ENCODE data around the gene TNIP3. TPM values are rescaled to one million over a fixed set of nuclear protein-coding genes. Genes with fewer than 3 reads are reported as not detected.
"Not testable (repeated sequence)": the region's sequence is repeated elsewhere in the genome, so short reads cannot be mapped to it uniquely, and the experiment has no call there.

Gene TNIP3
- total RNA-seq, 1 experiment from 2014 or later = 4.2 TPM

DNA sequence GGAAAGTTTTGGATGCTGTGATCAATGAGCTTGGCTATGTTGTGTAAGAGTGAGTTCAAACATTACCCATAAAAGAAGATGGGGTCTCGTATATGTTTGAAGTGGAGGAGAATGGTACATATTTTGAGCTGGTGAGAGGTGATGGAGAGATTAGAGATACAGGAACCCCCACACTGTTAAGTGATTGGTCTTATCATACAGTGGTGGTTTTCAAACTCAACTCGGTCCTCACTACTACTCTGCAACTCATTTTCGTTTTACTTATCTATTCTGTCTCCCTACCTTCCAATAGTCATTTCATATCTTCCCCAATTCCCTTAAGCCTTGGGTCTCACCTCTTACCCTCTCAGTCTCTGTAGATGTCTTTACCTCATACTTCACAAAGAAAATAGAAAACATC is 16.4 kb upstream of the TNIP3 start:
- DNase-seq (ENCODE audit: extremely low read depth, low read depth) = no peak

DNA sequence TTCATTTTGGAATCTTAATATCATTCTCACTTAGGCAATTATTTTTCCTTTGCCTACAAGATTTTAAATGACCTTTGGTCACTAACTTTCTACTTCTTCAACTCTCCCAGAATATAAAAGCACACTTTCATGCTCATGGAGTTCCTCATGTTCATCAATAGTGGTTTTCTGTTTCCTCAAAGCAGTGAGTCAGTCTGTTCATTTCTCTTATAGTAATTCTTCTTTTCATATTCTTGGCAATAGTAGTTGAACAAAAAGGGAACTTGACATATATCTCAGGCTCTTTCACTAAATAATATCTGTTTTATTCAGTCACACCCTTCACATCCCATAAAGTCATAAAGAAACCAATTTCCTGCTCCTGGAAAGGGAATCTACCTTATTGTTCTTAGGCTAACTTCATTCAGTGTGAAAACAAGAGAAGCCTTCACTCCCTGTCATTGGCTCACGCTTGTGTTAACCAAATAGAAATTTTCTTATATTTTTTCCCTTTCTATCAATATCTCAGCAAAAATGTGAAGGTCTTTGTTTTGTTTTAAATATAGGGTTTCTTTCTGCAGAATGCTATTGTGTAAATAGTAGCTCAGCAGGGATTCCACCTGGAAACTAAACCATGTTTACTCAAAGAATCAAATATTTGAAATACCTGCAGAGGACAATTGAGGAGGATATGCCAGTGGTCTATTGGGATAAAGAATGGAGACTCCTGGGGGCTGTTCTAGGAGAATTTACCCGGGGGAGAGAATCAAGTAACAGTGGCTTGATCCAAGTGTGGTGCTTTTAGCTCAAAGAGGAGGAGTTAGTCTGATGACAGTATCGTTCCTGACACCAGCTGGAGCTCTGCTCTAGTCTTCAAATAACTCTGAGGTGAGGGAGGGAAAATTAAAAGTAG is 13.4 kb upstream of the TNIP3 start:
- DNase-seq (ENCODE audit: extremely low read depth, low read depth) = no peak

DNA sequence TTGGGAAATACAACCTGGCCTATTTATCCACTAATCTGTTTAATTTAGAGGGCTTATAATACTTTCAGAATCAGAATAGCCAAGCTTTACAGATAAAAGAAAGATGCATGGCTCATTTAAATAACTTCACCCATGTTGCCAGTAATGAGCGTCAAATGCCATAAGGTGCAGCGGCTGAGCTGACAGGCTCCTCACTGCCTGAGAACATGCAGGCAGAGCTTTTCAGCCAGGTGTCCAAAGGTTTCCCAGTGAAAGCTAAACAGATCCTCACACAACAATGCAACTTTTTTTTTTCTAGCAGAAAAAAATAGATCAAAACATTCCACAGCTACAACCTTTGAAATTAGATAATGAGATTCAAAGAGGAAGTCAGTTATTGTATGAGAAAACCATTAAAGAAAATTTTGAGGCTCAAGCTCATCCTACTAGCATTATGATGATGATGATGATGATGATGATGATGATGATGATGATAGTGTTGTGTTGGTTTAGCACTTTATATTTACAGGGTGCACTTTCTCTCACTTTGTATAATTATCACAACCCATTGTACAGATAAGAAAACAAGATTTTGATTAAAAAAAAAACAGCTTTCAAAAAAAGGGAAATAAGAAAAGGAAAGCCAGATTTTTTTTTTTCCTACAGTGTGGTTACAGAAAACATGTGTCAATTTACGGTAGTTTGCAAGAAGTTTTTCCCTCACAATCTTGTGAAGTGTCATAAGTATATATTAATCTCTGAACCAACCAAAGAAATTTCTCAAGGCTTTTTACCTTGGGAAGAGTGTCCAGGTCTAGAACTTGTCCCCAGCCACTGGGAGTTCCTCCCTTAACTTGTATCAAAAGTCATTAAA is 12.2 kb upstream of the TNIP3 start:
- no peak for DNase-seq (ENCODE audit: extremely low read depth, low read depth)

GRCh38 chr4:121171477-121171876 is 7.4 kb upstream of the TNIP3 start:
- DNase-seq (ENCODE audit: extremely low read depth, low read depth) = not testable (repeated sequence)

GRCh38 chr4:121168446-121169281 is 4.5 kb upstream of the TNIP3 start:
- DNase-seq (ENCODE audit: extremely low read depth, low read depth) = no peak

DNA sequence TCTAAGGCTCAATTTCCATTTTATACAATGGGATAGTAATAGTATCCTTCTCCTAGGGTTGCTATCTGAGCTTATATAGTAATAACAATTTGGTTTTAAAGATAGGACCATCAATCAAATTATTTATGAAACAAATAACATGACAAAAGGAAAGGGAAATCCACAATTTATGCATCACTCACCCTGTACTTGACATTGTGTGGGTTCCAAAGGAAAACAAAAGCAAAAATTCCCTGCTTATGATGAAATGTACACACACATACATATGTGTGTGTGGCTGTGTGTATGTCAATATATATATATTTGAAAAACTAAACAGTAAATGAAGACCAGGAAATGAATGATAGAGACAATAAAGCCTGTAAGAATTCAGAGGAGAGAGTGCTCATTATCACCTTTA is 2.9 kb upstream of the TNIP3 start:
- no peak for DNase-seq (ENCODE audit: extremely low read depth, low read depth)

GRCh38 chr4:121165206-121165605 is 1.1 kb upstream of the TNIP3 start:
- no peak for DNase-seq (ENCODE audit: extremely low read depth, low read depth)

GRCh38 chr4:121156822-121157769 is 7.0 kb downstream of the TNIP3 start:
- DNase-seq (ENCODE audit: extremely low read depth, low read depth) = peak; percentile 71

DNA sequence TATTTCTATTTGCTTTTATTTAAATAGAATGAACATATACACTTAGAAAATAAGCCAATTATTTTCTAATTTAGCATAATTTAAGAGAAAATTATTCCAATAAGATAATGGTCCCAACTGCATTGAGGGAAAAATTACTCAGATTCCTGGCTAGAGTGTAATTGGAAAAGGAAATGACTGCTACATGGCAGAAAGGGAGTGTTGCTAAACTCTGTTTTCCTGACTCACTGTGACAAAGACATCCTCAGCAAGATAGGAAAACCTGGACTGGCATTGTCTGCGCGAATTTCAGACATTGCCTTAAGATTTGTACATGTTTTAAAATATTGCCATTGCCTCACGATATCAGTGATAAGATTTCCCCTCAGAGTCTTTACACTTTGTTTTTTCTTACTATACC is 8.2 kb downstream of the TNIP3 start:
- peak; percentile 90 for DNase-seq (ENCODE audit: extremely low read depth, low read depth)

- no peak for DNase-seq (ENCODE audit: extremely low read depth, low read depth)
These were observed 10.0 kb downstream of the TNIP3 start for GRCh38 chr4:121154103-121154515.

GRCh38 chr4:121151942-121152341 is 12.2 kb downstream of the TNIP3 start:
- DNase-seq (ENCODE audit: extremely low read depth, low read depth) = no peak

DNA sequence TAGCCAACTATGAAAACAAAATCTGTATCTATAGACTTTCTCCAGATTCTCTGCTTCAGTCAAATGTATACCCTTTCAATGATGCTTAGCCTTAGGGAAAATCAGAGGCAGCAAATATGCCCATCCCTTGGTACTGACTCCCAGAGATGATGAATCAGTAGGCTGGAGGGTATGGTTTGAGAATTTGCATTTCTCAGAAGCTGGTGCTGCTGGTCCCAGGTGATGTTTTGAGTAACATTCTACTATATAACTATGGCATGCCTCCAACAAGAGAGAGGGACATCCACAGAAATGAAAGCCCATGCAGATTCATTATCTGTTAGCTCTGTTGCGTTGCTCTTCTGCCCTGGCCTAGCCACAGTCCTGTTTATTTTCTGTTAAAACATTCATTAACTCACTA is 13.6 kb downstream of the TNIP3 start:
- DNase-seq (ENCODE audit: extremely low read depth, low read depth) = no peak

- DNase-seq (ENCODE audit: extremely low read depth, low read depth) = no peak
These were observed 14.1 kb downstream of the TNIP3 start for GRCh38 chr4:121150003-121150402.

DNA sequence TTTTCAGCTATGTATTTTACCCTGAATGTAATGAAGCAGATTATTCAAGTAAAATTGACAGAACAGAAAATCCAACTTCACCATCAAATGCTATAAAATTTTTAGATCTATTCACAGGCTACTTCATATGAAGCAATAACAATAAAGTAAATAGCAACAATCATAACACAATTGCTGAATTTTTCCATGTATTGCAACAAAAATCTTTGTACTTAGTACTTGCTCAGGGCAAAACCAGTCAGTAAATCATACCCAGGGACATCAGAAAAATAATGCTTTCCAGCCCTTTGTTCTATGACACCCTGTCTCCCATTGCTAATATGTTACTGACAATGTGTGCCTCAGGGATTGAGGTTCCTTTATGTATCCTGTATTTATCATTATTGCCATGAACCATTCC is 15.5 kb downstream of the TNIP3 start:
- no peak for DNase-seq (ENCODE audit: extremely low read depth, low read depth)

DNA sequence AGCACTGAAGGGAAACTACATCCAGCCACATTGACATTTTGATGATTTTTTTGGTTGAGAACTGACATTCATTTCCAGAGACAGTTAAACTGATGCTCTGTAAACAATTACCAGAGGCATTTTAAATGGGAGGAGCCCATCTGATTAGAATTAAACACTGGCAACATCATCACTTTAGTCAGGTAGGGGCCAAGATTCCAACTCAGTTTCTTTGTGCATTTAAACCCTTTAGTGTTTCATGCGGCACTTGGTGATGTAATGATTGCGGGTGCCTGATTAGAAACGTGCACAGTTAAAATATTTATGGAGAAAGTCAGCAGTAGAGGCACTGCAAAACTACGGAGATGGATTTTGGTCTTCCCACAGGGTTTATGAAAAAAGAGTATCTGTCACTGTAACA is 16.1 kb downstream of the TNIP3 start:
- no peak for DNase-seq (ENCODE audit: extremely low read depth, low read depth)

- no peak for DNase-seq (ENCODE audit: extremely low read depth, low read depth)
These were observed 17.6 kb downstream of the TNIP3 start for GRCh38 chr4:121146530-121146929.

GRCh38 chr4:121145430-121145829 is 18.7 kb downstream of the TNIP3 start:
- no peak for DNase-seq (ENCODE audit: extremely low read depth, low read depth)

- no peak for DNase-seq (ENCODE audit: extremely low read depth, low read depth)
These were observed 20.1 kb downstream of the TNIP3 start for GRCh38 chr4:121144021-121144420.

DNA sequence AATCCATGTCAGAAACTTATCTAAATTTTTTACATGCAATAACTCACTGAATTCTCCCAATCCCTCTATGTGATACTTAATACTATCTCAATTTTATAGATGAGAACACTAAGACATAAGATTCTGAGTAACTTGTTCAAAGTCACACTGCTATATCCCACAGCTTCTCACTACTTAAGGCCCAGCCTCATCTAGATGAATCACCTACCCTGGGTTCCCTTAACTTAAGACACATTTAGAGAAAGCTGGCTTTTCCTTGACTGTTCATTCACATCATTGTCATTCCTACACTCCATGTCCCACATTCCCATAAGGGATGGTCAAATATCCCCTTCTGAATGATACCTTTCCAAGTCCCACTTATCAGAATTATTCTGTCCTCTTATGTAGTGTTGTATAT is 21.0 kb downstream of the TNIP3 start:
- DNase-seq (ENCODE audit: extremely low read depth, low read depth) = no peak
